Adipocyte (in vitro differentiated cells): Measurements from ENCODE around the gene POLG.
A peak's percentile ranks its signal among the peaks of the same experiment; 100 is the strongest.

Experiments
- DNase-seq: peaks from one replicate; pipeline ENCODE4 v3.0.0-alpha.2; 2015; ENCODE audit warnings: low read depth
- H3K27me3 ChIP-seq: replicated peaks from 2 replicates; pipeline ENCODE4 v1.7.0; 2013; ENCODE audit warnings: mild to moderate bottlenecking, low read length, moderate library complexity; ENCODE audit not compliant: control insufficient read depth, insufficient read depth
- H3K36me3 ChIP-seq: 2 replicates; pipeline ENCODE4 v1.7.0; 2013; ENCODE audit warnings: low read length, mild to moderate bottlenecking, moderate library complexity; ENCODE audit not compliant: control insufficient read depth, insufficient read depth, severe bottlenecking
- H3K4me1 ChIP-seq: 2 replicates; pipeline ENCODE4 v1.7.0; 2013; ENCODE audit warnings: mild to moderate bottlenecking, low read length, moderate library complexity; ENCODE audit not compliant: control insufficient read depth, insufficient read depth
- H3K4me3 ChIP-seq: 2 replicates; pipeline ENCODE4 v1.7.0; 2013; ENCODE audit warnings: mild to moderate bottlenecking, low read length, moderate library complexity
- H3K9ac ChIP-seq: 2 replicates; pipeline ENCODE4 v1.7.0; 2013; ENCODE audit warnings: mild to moderate bottlenecking, low read length, moderate library complexity
- H3K9me3 ChIP-seq: 2 replicates; pipeline ENCODE4 v1.7.0; 2013; ENCODE audit warnings: mild to moderate bottlenecking, low read length, moderate library complexity; ENCODE audit not compliant: control insufficient read depth

Gene POLG

GRCh38 chr15:89319678-89320077 is 14.9 kb downstream of the POLG start:
- Histone ChIP-seq H3K4me1 (no peaks in the 10 kb centered on the region), H3K9me3 (no peaks in the 10 kb centered on the region), H3K27me3 (no peaks in the 10 kb centered on the region), H3K9ac (no peak overlapping the region), H3K36me3 (peaks cover 99% of the 10 kb centered on the region), H3K4me3 (no peak overlapping the region)
- DNase-seq, result no peak

DNA sequence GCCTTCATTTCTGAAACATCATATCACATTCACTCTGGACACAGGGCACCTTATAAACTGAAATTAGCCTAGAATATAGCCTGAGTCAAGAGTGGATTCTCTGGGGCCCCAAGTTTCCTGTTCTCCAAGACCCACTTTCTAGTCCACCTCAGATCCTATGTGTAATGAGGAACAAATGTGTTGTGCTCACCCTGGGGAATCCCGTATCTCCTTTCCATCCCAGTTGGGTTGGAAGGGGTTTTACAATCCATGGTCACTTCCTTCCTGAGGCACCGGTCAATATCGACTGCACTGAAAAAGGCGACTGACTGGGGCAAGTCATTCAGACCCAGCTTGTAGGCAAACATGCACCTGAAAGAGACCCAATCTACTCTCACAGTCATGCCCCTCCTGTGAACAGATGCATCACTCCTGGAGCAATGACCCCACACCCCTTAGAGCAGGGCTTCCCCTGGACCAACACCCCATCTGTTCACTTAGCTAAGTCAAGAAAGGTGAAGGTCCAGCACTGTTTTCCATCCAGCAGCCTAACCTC is 17.4 kb downstream of the POLG start:
- H3K4me1 ChIP-seq, result no peaks in the 10 kb centered on the region
- H3K36me3 ChIP-seq, result peaks cover 82% of the 10 kb centered on the region
- DNase-seq, result no peak
- H3K4me3 ChIP-seq, result no peak overlapping the region
- no peak overlapping the region for H3K9ac ChIP-seq
- no peaks in the 10 kb centered on the region for H3K27me3 ChIP-seq
- H3K9me3 ChIP-seq, result no peaks in the 10 kb centered on the region

- Histone ChIP-seq H3K9ac (no peak overlapping the region), H3K4me1 (peaks cover 4% of the 10 kb centered on the region), H3K4me3 (no peak overlapping the region), H3K9me3 (no peaks in the 10 kb centered on the region), H3K36me3 (peaks cover 74% of the 10 kb centered on the region), H3K27me3 (no peaks in the 10 kb centered on the region)
- no peak for DNase-seq
These were observed 18.1 kb downstream of the POLG start for GRCh38 chr15:89316504-89316903.

DNA sequence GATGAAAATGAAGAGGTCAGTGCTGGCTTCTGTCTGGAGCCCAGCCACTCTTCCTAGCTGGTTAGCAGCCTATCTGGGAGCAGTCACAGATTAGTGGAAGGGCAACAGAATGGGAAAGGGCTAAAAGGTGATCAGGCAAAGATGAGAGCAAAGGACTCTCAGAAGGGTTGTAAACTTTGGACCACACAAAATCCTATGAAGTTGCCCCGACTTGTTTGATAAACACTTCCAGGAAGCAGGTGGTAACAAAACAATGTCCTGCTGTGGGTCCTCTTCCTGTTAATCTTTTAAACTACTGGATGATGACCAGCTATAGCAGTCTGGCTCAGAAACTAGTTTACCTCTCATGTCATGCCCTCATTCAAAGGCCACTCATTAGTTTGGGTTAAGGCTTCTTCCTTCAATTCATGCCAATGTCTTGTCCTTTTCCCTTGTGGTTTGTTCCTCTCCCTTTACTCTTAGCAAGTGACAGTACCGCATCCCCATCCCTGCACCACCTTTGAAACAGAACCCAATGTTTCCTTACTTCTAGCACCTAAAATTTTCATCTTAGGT is 19.2 kb downstream of the POLG start:
- peaks cover 4% of the 10 kb centered on the region for H3K4me1 ChIP-seq
- no peak overlapping the region for H3K4me3 ChIP-seq
- no peak overlapping the region for H3K9ac ChIP-seq
- no peaks in the 10 kb centered on the region for H3K9me3 ChIP-seq
- H3K27me3 ChIP-seq, result no peaks in the 10 kb centered on the region
- DNase-seq, result no peak
- peaks cover 64% of the 10 kb centered on the region for H3K36me3 ChIP-seq

DNA sequence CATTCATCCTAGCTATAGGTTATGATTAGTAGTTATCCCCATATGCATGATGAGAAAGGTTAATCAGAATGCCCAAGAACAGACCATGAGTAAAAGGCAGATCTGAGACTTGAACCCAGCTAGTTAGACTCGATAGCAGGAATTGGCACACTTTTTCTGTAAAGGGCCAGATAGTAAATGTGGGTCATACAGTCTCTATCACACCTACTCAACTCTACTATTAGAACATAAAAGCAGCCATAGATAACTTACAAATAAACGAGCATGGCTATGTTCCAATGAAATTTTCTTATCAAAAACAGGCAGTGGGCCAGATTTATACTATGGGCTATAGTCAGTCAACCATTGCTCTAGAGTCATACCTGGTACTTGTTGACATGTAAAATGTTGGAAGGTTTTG is 24.6 kb downstream of the POLG start:
- Histone ChIP-seq H3K4me3 (no peak overlapping the region), H3K9ac (no peak overlapping the region), H3K4me1 (peaks cover 15% of the 10 kb centered on the region), H3K9me3 (no peaks in the 10 kb centered on the region), H3K27me3 (no peaks in the 10 kb centered on the region), H3K36me3 (peaks cover 10% of the 10 kb centered on the region)
- no peak for DNase-seq

DNA sequence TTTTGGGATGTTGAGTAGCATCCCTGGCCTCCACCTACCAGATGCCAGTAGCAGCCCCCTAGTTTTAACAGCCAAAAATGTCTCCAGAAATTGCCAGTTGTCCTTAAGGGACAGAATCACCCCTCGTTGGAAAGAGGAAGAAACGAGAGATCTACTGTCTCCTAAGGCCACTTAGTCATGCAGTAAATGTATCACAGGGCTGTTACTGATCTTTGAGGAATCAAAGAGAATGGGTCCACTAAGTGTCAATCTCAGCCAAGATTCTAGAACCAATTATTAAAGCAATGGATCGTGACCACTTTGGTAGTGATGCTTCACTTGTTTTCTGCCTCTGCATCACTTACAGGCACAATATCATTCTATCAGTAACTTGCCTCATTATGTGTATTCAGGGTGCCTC is 26.4 kb downstream of the POLG start:
- no peaks in the 10 kb centered on the region for H3K27me3 ChIP-seq
- peaks cover 15% of the 10 kb centered on the region for H3K4me1 ChIP-seq
- no peak overlapping the region for H3K4me3 ChIP-seq
- no peak overlapping the region for H3K9ac ChIP-seq
- no peaks in the 10 kb centered on the region for H3K9me3 ChIP-seq
- H3K36me3 ChIP-seq, result peaks cover 7% of the 10 kb centered on the region
- no peak for DNase-seq

DNA sequence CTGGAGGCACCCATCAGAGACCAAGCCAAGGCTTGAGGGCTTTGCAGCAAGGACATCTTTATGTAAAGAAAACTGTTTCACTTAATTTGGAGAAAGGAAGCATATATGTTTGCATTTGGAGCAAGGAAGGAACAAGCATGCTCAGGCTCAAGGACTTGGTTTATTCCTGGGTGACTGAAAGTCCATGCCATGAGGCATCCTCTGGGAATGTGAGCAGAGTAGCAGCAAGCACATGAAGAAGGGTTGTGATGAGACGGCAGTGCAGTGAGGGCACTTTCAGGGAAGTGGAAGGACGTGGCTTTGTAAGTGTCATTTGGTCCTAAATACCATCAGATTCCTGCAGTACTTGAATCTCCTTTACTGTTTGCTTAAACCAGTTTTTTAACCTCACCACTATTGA is 26.8 kb downstream of the POLG start:
- DNase-seq, result peak; percentile 66
- Histone ChIP-seq H3K36me3 (peaks cover 3% of the 10 kb centered on the region), H3K27me3 (no peaks in the 10 kb centered on the region), H3K9me3 (no peaks in the 10 kb centered on the region), H3K9ac (no peak overlapping the region), H3K4me3 (no peak overlapping the region), H3K4me1 (peaks cover 15% of the 10 kb centered on the region)

DNA sequence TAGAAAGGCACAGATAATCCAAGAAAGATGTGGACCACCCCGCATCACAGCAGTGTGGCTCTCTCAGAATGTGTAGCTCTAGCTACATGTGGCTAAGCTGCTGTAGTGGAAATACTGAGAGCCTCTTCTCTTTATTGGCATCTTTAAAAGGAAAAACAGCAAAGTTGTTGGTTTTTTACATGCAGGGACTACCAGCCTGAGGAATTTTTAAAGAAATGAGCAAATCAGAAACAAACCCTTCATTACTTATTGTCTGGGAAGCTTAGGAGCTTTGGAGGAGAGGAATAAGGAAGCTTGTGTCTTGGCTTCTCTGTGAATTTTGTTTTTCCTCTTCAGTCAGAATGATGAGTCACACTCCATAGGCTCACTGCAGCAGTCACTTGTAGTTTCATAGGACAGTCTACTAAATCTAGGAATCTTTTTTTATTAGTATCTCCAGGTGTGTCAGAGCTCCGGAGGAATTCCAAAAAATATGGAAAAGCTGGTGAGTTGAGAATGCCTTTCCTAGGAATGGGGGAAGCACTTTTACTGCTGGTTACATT is 27.5 kb downstream of the POLG start:
- Histone ChIP-seq H3K9ac (peak overlapping the region; percentile 31), H3K36me3 (peaks cover 2% of the 10 kb centered on the region), H3K9me3 (no peaks in the 10 kb centered on the region), H3K27me3 (no peaks in the 10 kb centered on the region), H3K4me3 (no peak overlapping the region), H3K4me1 (peaks cover 14% of the 10 kb centered on the region)
- DNase-seq, result peak; percentile 62

DNA sequence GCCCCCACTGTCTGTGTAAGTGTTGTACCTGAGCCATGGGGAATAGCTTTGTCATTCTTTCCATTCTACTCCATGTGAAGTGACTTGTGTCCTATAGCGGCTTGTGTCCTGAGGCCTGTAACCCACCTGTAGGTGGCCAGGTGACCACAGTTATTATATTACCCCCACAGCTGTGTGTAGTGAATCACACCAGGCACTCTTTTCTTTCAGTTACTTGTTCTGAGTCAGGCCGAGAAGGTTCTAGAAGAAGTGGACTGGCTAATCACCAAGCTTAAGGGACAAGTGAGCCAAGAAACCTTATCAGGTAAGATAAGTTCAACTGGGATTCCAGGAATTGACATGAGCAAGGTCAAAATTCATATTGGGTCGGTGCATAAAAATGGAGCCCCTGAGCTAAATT is 29.2 kb downstream of the POLG start:
- Histone ChIP-seq H3K27me3 (no peaks in the 10 kb centered on the region), H3K9me3 (no peaks in the 10 kb centered on the region), H3K36me3 (peaks cover 2% of the 10 kb centered on the region), H3K4me1 (peaks cover 11% of the 10 kb centered on the region), H3K4me3 (no peak overlapping the region), H3K9ac (no peak overlapping the region)
- no peak for DNase-seq

DNA sequence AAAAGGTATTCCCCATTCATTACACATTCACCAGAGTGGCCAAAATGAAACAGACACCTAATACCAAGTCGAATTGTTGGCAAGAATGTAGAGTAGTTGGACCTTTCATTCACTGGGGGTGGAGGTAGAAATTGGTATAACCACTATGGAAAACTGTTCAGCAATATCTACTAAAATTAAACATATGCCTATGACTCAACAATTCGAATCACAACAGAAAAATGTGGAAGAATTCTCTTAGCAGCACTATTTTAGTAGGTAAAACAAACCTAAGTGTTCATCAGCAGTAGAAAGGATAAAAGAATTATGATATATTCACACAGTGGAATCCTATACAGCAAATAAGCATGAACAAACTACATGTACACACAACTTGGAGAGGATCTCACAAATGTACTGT is 30.6 kb downstream of the POLG start:
- H3K36me3 ChIP-seq, result peaks cover 2% of the 10 kb centered on the region
- no peak overlapping the region for H3K9ac ChIP-seq
- no peak for DNase-seq
- H3K27me3 ChIP-seq, result no peaks in the 10 kb centered on the region
- no peaks in the 10 kb centered on the region for H3K9me3 ChIP-seq
- peaks cover 11% of the 10 kb centered on the region for H3K4me1 ChIP-seq
- H3K4me3 ChIP-seq, result no peak overlapping the region

GRCh38 chr15:89301304-89302089 is 33.1 kb downstream of the POLG start:
- Histone ChIP-seq H3K4me1 (no peaks in the 10 kb centered on the region), H3K9me3 (no peaks in the 10 kb centered on the region), H3K4me3 (no peak overlapping the region), H3K9ac (no peak overlapping the region), H3K36me3 (peaks cover 2% of the 10 kb centered on the region), H3K27me3 (no peaks in the 10 kb centered on the region)
- no peak for DNase-seq
